ENCODE measurements around the gene TULP4.

Gene TULP4

DNA sequence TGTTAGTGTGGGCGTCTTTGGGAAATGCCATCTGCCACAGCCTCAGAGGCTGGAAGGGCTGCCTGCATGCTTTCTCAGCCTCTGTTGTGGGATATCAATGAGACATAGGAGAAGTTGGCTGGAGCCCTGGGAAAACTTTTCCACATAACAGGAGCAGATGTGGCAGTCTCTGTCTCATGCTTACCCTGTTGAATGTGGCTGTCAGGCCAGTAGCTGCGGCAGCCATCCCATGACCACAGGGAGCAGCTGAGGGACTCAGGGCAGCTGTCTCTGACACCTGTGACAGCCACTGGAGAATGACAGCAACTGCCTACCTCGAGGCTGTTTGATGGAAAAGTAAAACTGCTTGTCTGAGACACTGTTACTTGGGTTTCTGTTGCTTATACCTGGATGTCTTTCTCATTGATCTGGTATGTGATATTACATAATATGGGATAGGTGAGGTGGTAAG lies 64.4 kb downstream of the TULP4 start:
- no peak for TF ChIP-seq CTCF (IDR thresholded peaks at IDR 0.05; ENCODE audit: low read depth, low read length, missing control alignments)
- DNase-seq (ENCODE audit: low read depth) = no peak
- no peak overlapping the region for H3K4me3 ChIP-seq (ENCODE audit: low read depth, low read length)

GRCh38 chr6:158377860-158378259 lies 65.6 kb downstream of the TULP4 start:
- no peak for DNase-seq (ENCODE audit: low read depth)
- no peak for TF ChIP-seq CTCF (IDR thresholded peaks at IDR 0.05; ENCODE audit: low read depth, low read length, missing control alignments)

DNA sequence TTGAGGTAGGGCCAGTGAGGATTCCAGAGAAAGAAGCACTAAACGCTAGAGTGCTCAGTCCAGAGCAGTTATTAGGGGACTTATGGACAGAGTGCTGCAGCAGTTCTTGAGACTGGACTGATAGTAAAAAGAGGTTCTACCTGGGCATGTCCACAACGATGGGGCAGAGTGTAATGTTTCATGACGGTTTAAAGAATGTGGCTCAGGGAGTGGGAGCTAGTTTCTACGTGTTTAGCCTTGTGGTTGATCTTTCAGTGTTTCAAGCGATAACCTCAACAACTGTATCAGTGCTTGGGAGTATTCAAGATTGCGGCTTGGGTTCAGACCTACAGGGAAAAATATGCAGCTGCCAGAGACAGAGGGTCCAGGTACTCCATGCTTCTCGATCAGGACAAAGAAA lies 67.1 kb downstream of the TULP4 start:
- H3K4me3 ChIP-seq (ENCODE audit: low read depth, low read length) = no peak overlapping the region
- no peak for TF ChIP-seq CTCF (IDR thresholded peaks at IDR 0.05; ENCODE audit: low read depth, low read length, missing control alignments)
- DNase-seq (ENCODE audit: low read depth) = no peak

More at GRCh38 chr6:158377860-158378259, 65.6 kb downstream of the TULP4 start:
- no peak overlapping the region for H3K4me3 ChIP-seq (ENCODE audit: low read depth, low read length)

- no peak for DNase-seq (ENCODE audit: low read depth)
- H3K4me3 ChIP-seq (ENCODE audit: low read depth, low read length) = no peak overlapping the region
- no peak for TF ChIP-seq CTCF (IDR thresholded peaks at IDR 0.05; ENCODE audit: low read depth, low read length, missing control alignments)
Measured at GRCh38 chr6:158381214-158381613, 68.9 kb downstream of the TULP4 start.

GRCh38 chr6:158382491-158382890 lies 70.2 kb downstream of the TULP4 start:
- TF ChIP-seq CTCF (IDR thresholded peaks at IDR 0.05; ENCODE audit: low read depth, low read length, missing control alignments) = no peak
- no peak for DNase-seq (ENCODE audit: low read depth)
- no peak overlapping the region for H3K4me3 ChIP-seq (ENCODE audit: low read depth, low read length)

DNA sequence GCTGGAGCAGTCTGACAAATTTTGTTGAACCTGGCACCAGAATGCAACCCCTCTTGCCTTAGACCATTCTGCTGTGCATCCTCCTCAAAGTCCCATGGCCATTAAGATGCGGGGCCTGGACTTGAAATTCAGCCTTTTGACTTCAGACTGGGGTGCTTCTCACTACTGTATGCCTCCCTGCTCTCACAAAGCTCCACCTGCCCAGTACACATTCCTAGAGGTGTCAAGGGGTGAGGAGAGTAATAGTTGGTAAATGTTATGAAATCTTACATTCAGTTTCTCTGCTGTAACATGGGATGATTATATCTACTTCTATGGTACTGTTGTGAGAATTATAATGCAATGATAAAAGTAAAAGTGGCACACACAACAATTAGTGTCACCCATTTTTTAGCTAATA lies 70.8 kb downstream of the TULP4 start:
- H3K4me3 ChIP-seq (ENCODE audit: low read depth, low read length) = no peak overlapping the region
- TF ChIP-seq CTCF (IDR thresholded peaks at IDR 0.05; ENCODE audit: low read depth, low read length, missing control alignments) = no peak
- no peak for DNase-seq (ENCODE audit: low read depth)

- TF ChIP-seq CTCF (IDR thresholded peaks at IDR 0.05; ENCODE audit: low read depth, low read length, missing control alignments) = no peak
- H3K4me3 ChIP-seq (ENCODE audit: low read depth, low read length) = no peak overlapping the region
- no peak for DNase-seq (ENCODE audit: low read depth)
Measured at GRCh38 chr6:158383542-158383941, 71.3 kb downstream of the TULP4 start.
